Duodenal mucosa (tissue), 2 donors: ENCODE data around the gene CXXC4.
A peak's percentile ranks its signal among the peaks of the same experiment; 100 is the strongest.

ENCODE experiments used
- H3K27ac ChIP-seq: one replicate; pipeline ENCODE4 v1.7.0; 2013; ENCODE audit warnings: low read depth, low read length
- H3K27me3 ChIP-seq, 2 donors: one replicate each; pipeline ENCODE4 v1.7.0; 2013; ENCODE audit warnings: low read length in 2 of 2, control low read depth in 1 of 2; ENCODE audit not compliant: insufficient read depth in 2 of 2, control insufficient read depth in 1 of 2
- H3K36me3 ChIP-seq, 2 donors: one replicate each; pipeline ENCODE4 v1.7.0; 2013; ENCODE audit warnings: low read length in 2 of 2, control low read depth in 1 of 2; ENCODE audit not compliant: insufficient read depth in 2 of 2, control insufficient read depth in 1 of 2
- H3K4me1 ChIP-seq, 2 donors: one replicate each; pipeline ENCODE4 v1.7.0; 2013; ENCODE audit warnings: low read length in 2 of 2, control low read depth in 1 of 2; ENCODE audit not compliant: insufficient read depth in 2 of 2, control insufficient read depth in 1 of 2
- H3K4me3 ChIP-seq, 2 donors: one replicate each; pipeline ENCODE4 v1.7.0; 2013; ENCODE audit warnings: low read length in 2 of 2, low read depth in 1 of 2
- H3K9ac ChIP-seq, 2 donors: one replicate each; pipeline ENCODE4 v1.7.0; 2013; ENCODE audit warnings: low read length in 2 of 2, low read depth in 1 of 2
- H3K9me3 ChIP-seq, 2 donors: one replicate each; pipeline ENCODE4 v1.7.0; 2013; ENCODE audit warnings: low read length in 2 of 2, control low read depth in 1 of 2; ENCODE audit not compliant: control insufficient read depth in 1 of 2

CXXC4 gene

DNA sequence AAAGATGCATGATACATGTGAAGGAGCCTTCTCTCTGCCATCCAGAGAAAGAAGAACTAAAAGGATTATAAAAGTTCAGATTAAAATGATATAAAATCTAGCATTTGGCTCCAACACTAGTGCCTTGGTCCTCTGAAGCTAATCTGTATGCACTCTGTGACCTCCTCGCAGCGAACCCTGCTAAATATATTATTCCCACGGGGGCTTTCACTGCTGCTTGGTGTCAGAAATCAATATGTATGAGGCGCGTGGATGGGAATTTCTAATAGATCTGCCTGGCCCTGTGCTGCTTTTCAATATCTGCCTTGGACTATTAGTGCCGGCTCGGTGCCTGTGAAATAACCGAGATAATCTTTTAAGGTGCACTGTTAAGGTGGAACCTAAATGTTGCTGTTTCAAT lies 69.7 kb downstream of the CXXC4 start:
- Histone ChIP-seq H3K9me3 (no peaks in the 10 kb centered on the region), H3K4me3 (peak overlapping the region; percentile 62 to 71), H3K36me3 (no peaks in the 10 kb centered on the region), H3K9ac (peak overlapping the region; percentile 34 to 60), H3K4me1 (no peaks in the 10 kb centered on the region), H3K27ac (no peak overlapping the region), H3K27me3 (no peaks in the 10 kb centered on the region)

DNA sequence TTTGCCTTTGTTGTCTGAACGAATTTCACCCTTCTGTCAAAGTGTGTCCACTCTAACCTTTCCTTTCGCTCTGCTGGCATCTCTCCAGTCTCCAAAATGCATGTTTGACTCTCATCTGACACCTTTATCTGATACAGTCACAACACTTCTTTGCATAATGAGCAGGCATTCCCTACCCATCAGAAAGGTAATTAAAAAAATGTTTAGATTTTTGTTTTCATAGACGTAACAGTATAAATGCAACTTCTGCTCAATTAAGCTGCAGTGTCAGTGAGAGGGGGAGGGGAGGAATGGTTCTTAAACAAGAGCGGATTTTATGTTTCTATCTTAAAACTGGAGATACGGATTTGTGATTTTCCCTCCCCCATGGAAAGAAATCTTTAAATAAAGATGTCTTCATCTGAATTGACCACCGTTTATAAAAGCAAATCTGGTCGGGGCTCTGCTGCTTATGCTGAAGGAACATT lies 70.2 kb downstream of the CXXC4 start:
- no peaks in the 10 kb centered on the region for H3K9me3 ChIP-seq
- no peak overlapping the region for H3K27ac ChIP-seq
- no peaks in the 10 kb centered on the region for H3K4me1 ChIP-seq
- no peaks in the 10 kb centered on the region for H3K36me3 ChIP-seq
- peak overlapping the region; percentile 34 to 60 for H3K9ac ChIP-seq
- H3K27me3 ChIP-seq = no peaks in the 10 kb centered on the region
- peak overlapping the region; percentile 62 to 71 for H3K4me3 ChIP-seq

DNA sequence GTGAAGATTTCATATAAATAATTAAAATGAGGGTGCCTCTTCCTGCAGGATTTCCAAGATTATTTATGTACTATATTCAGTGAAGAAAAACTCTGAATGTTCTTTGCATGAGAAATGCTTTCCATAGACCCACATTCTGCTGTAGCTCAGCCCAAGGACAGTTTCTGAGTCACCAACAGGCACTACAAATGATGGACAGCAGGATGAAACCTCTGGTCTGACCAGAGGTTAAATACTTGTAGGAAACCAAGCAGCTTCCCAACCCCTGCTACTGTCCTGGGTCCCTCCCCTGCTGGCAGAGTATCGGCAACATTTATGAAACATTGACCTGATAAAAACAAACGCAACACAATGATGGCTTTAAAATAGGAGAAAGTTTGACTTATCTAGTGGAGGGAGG lies 73.1 kb downstream of the CXXC4 start:
- Histone ChIP-seq H3K27me3 (no peaks in the 10 kb centered on the region), H3K9me3 (no peaks in the 10 kb centered on the region), H3K36me3 (no peaks in the 10 kb centered on the region), H3K27ac (no peak overlapping the region), H3K4me1 (peaks cover 6 to 9% of the 10 kb centered on the region in 2 donors), H3K4me3 (no peak overlapping the region), H3K9ac (no peak overlapping the region)

DNA sequence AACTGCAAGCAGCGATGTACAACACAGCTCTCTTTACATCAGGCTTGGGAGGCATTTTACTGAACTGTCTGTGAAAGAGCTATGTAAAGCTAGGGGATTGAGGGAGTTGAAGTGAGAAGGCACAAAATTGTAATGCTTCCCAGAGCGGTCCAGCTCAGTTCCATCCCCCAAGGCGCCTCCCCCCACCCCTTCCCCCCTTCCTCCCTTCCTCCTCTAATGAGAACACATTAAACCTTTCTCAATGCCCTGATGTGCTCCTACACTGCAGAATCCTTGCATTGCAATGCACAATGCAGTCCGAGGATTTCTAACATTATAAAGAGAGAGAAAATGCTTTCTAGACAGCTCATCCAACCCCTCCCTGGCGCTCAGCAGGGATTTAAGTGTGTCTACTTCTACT lies 73.9 kb downstream of the CXXC4 start:
- Histone ChIP-seq H3K4me3 (no peak overlapping the region), H3K27me3 (no peaks in the 10 kb centered on the region), H3K36me3 (no peaks in the 10 kb centered on the region), H3K27ac (no peak overlapping the region), H3K9me3 (no peaks in the 10 kb centered on the region), H3K4me1 (peaks cover 6 to 17% of the 10 kb centered on the region in 2 donors), H3K9ac (no peak overlapping the region)
